Esophagus muscularis mucosa (tissue), 4 donors: ENCODE measurements around the gene RASAL2. TPM values are rescaled to one million over a fixed set of nuclear protein-coding genes. Genes with fewer than 3 reads are reported as not detected.

Experiments
- DNase-seq: peaks from one replicate; pipeline ENCODE4 v3.0.0-alpha.2; 2017; ENCODE audit errors: extremely low spot score
- H3K27ac ChIP-seq, 4 donors: fragments of 200-600 bp; sonication (generic); replicated peaks in 1 of 4; 1 replicate in 3 of 4; 2 replicates in 1 of 4; pipeline ENCODE4 v1.5.1; 2016 to 2019; ENCODE audit warnings: mild to moderate bottlenecking in 1 of 4
- H3K27me3 ChIP-seq, 4 donors: fragments of 200-600 bp; sonication (generic); one replicate each; pipeline versions ENCODE4 v1.5.1 to v1.6.0; 2016 to 2019
- H3K36me3 ChIP-seq, 4 donors: fragments of 200-600 bp; sonication (generic); one replicate each; pipeline ENCODE4 v1.5.1; 2016 to 2019
- H3K4me1 ChIP-seq, 4 donors: fragments of 200-600 bp; sonication (generic); one replicate each; pipeline ENCODE4 v1.5.1; 2016 to 2019
- H3K4me3 ChIP-seq, 4 donors: fragments of 200-600 bp; sonication (generic); 1 replicate in 2 of 4; 2 replicates in 2 of 4; pipeline ENCODE4 v1.5.1; 2016 to 2019; ENCODE audit warnings: mild to moderate bottlenecking in 4 of 4, moderate library complexity in 1 of 4
- H3K9me3 ChIP-seq, 4 donors: fragments of 200-600 bp; sonication (generic); 1 replicate in 3 of 4; 2 replicates in 1 of 4; pipeline ENCODE4 v1.5.1; 2016 to 2019
- CTCF ChIP-seq, 3 experiments: fragments of 200-600 bp in 2 of 3; fragments of 450-650 bp in 1 of 3; sonication (generic) in 2 of 3; IDR thresholded peaks; one replicate each; pipeline ENCODE4 v1.5.1; 2017 to 2019; ENCODE audit warnings: antibody characterized with exemption in 3 of 3, mild to moderate bottlenecking in 2 of 3, moderate library complexity in 1 of 3
- EP300 ChIP-seq: sonication (generic); formaldehyde crosslinking; IDR thresholded peaks from one replicate; pipeline ENCODE4 v1.6.1; 2017; ENCODE audit warnings: antibody characterized with exemption
- POLR2A ChIP-seq: fragments of 450-650 bp; IDR thresholded peaks from one replicate; pipeline ENCODE4 v1.6.1; 2017; ENCODE audit warnings: antibody characterized with exemption, moderate library complexity, mild to moderate bottlenecking, low read depth
- POLR2AphosphoS5 ChIP-seq, 2 donors: sonication (generic); formaldehyde crosslinking; IDR thresholded peaks; one replicate each; pipeline ENCODE4 v1.6.1; 2017; ENCODE audit warnings: antibody characterized with exemption in 2 of 2
- WGBS: methylation state at CpG from one replicate; pipeline ENCODE4 v1.1.5; 2018; 5-methylcytosine and 5-hydroxymethylcytosine counted together
- intact Hi-C: fragments of 100-400 bp; cut with DNase I; formaldehyde crosslinking; loops from one replicate; pipeline ENCODE4 v1.15.1; 2023
- total RNA-seq, 4 donors: library from RNA; depleted of rRNA; stranded (reverse); fragments of >200 nt; gene quantifications; one replicate each; pipeline versions ENCODE4 v1.1.0 to v1.2.1, GENCODE V29; 2016

The RASAL2 gene
- total RNA-seq, 4 donors from 2014 or later, result 11.6 to 30.0 (median 22.3) TPM

GRCh38 chr1:178452013-178452412 lies 358.1 kb downstream of the RASAL2 start:
- Histone ChIP-seq H3K36me3 (peaks cover 0 to 44% (median 13%) of the 10 kb centered on the region in 4 donors), H3K4me3 (no peak overlapping the region), H3K27ac (no peak overlapping the region), H3K4me1 (no peaks in the 10 kb centered on the region), H3K27me3 (no peaks in the 10 kb centered on the region), H3K9me3 (no peaks in the 10 kb centered on the region)
- TF ChIP-seq POLR2AphosphoS5 (IDR thresholded peaks at IDR 0.05), result no peak
- no peak for TF ChIP-seq POLR2A
- no peak for TF ChIP-seq EP300
- TF ChIP-seq CTCF (IDR thresholded peaks at IDR 0.05), result no peak
- DNase-seq, result no peak
- 98% methylated on average over 3 of the region's 3 CpGs for WGBS
- intact Hi-C loops, result no loop called here

GRCh38 chr1:178456472-178456871 lies 362.6 kb downstream of the RASAL2 start:
- WGBS, result 94% methylated on average over 13 of the region's 13 CpGs
- Histone ChIP-seq H3K36me3 (peaks cover 12 to 58% (median 27%) of the 10 kb centered on the region in 4 donors), H3K27ac (no peak overlapping the region), H3K9me3 (no peaks in the 10 kb centered on the region), H3K4me1 (peaks cover 0 to 10% (median 0%) of the 10 kb centered on the region in 4 donors), H3K4me3 (no peak overlapping the region), H3K27me3 (no peaks in the 10 kb centered on the region)
- DNase-seq, result no peak
- TF ChIP-seq POLR2A (no peak), CTCF (IDR thresholded peaks at IDR 0.05) (no peak), EP300 (no peak), POLR2AphosphoS5 (IDR thresholded peaks at IDR 0.05) (no peak)
- intact Hi-C loops, result no loop called here

GRCh38 chr1:178457651-178458050 lies 363.7 kb downstream of the RASAL2 start:
- Histone ChIP-seq H3K27me3 (no peaks in the 10 kb centered on the region), H3K36me3 (peaks cover 11 to 46% (median 20%) of the 10 kb centered on the region in 4 donors), H3K4me1 (peaks cover 0 to 10% (median 0%) of the 10 kb centered on the region in 4 donors), H3K9me3 (no peaks in the 10 kb centered on the region), H3K4me3 (no peak overlapping the region), H3K27ac (no peak overlapping the region)
- TF ChIP-seq POLR2AphosphoS5 (IDR thresholded peaks at IDR 0.05) (no peak), EP300 (no peak), CTCF (IDR thresholded peaks at IDR 0.05) (no peak), POLR2A (no peak)
- intact Hi-C loops, result no loop called here
- WGBS, result 88% methylated on average over 5 of the region's 5 CpGs
- DNase-seq, result no peak

GRCh38 chr1:178458203-178458602 lies 364.3 kb downstream of the RASAL2 start:
- peaks cover 0 to 10% (median 0%) of the 10 kb centered on the region in 4 donors for H3K4me1 ChIP-seq
- TF ChIP-seq POLR2AphosphoS5 (IDR thresholded peaks at IDR 0.05), result no peak
- no peak for TF ChIP-seq CTCF (IDR thresholded peaks at IDR 0.05)
- no peak for TF ChIP-seq POLR2A
- no peak for TF ChIP-seq EP300
- intact Hi-C loops, result no loop called here

GRCh38 chr1:178461104-178461503 lies 367.2 kb downstream of the RASAL2 start:
- intact Hi-C loops, result no loop called here
- DNase-seq, result no peak
- 82% methylated on average over 2 of the region's 2 CpGs for WGBS
- Histone ChIP-seq H3K36me3 (peaks cover 15 to 49% (median 25%) of the 10 kb centered on the region in 4 donors), H3K9me3 (no peaks in the 10 kb centered on the region), H3K27ac (no peak overlapping the region), H3K4me1 (peaks cover 0 to 10% (median 0%) of the 10 kb centered on the region in 4 donors), H3K4me3 (no peak overlapping the region), H3K27me3 (no peaks in the 10 kb centered on the region)
- no peak for TF ChIP-seq CTCF (IDR thresholded peaks at IDR 0.05)
- no peak for TF ChIP-seq EP300
- TF ChIP-seq POLR2A, result no peak
- TF ChIP-seq POLR2AphosphoS5 (IDR thresholded peaks at IDR 0.05), result no peak

More at GRCh38 chr1:178458203-178458602, 364.3 kb downstream of the RASAL2 start:
- DNase-seq, result no peak
- Histone ChIP-seq H3K36me3 (peaks cover 11 to 43% (median 20%) of the 10 kb centered on the region in 4 donors), H3K4me3 (no peak overlapping the region), H3K27ac (no peak overlapping the region), H3K27me3 (no peaks in the 10 kb centered on the region), H3K9me3 (no peaks in the 10 kb centered on the region)
- WGBS, result 90% methylated on average over 8 of the region's 12 CpGs
